GM18499 (cell line): ENCODE measurements around the gene FAM120B.
"Not testable (repeated sequence)": the region's sequence is repeated elsewhere in the genome, so short reads cannot be mapped to it uniquely, and the experiment has no call there.

Experiments
- ATAC-seq: cut with Tn5 transposase; IDR thresholded peaks from one replicate; pipeline ENCODE4 v1.9.1; 2021; ENCODE audit warnings: moderate number of reproducible peaks; ENCODE audit not compliant: insufficient read depth, unreplicated experiment

Gene FAM120B

DNA sequence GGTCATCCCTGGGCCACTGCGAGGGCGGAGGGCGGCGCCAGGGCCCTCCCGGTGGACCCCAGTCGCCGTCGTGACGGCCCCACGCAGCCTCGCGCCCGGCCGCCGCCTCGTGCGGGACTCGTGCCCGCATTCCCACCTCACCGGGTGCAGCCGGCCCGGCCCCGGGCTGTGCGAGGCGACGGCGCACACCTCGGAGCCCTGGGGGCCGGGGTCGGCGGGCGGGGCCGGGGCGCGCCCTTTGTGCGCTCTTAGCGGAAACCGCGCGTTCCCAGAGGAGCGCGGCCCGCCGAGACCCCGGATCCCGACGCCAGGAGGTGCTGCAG lies 10.2 kb upstream of the FAM120B start:
- ATAC-seq, result no peak

DNA sequence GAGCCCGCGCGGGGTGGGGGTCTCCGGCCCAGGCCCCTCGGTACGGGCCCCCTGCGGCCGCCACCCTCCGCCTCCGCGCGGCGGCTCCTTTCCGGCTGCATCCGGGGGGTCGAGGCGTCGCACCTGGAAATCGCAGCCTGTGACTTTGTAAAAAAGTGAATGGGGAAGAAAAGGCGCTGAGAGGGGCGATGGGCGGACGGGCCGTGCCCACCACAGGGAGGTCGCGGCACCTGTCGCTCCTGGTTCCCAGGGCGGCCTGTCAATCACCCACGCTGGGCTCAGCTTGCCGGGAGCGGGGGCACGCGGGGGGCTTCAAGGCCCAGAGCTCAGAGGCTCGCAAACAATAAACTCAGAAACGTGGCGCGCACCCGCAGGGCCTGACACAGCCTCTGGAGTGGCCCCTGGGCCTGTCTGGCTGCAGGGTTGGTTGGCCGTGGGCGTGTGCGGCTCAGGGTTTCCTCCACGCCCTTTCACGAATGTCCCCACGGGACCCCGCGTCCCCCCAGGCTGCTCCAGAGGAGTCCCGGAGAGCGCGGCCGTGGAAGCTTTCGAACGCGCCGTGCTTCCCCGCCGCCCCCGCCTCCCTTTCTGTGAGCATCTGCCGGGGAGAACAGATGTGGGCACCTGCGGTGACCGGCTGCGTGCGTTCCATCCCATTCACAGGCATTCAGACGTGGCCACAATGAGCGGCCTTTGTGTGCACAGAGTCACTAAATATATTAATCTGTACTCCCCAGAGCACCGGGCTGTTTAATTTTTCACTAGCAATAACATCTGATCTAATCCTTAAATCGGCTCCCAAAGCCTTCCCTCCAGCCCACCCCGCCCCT lies 9.6 kb upstream of the FAM120B start:
- no peak for ATAC-seq

- ATAC-seq, result no peak
These were observed 8.8 kb upstream of the FAM120B start for GRCh38 chr6:170297576-170298330.

DNA sequence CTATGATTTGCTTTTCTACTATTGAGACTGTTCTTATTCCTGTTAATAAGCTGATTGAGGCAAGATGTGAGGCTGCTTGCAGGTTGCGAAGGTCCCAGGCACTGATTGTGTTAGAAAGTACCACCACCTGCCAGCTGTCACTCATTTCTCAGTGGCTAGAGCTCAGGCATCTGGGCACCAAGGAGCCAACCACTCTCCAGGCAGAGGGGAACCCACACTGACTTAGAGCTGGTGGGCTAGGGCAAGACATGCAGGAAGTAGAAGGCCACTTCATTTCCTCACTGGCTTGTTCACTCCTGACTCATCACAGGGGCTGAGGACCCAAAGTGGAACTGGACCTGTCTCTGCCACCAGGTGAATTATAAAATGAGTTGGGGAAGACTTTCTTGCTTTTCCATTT lies 7.9 kb upstream of the FAM120B start:
- no peak for ATAC-seq

DNA sequence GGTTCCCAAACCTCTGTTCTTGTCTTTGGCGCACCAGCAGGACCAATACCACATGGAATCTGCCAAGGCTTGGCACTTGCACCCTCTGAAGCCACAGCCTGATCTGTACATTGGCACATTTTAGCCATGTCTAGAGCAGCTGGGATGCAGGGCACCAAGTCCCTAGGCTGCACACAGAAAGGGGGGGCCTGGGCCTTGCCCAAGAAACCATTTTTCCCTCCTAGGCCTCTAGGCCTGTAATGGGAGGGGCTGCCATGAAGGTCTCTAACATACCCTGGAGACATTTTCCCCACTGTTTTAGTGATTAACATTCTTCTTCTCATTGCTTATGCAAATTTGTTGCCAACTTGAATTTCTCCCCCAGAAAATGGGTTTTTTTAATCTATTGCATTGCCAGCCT lies 5.4 kb upstream of the FAM120B start:
- no peak for ATAC-seq

DNA sequence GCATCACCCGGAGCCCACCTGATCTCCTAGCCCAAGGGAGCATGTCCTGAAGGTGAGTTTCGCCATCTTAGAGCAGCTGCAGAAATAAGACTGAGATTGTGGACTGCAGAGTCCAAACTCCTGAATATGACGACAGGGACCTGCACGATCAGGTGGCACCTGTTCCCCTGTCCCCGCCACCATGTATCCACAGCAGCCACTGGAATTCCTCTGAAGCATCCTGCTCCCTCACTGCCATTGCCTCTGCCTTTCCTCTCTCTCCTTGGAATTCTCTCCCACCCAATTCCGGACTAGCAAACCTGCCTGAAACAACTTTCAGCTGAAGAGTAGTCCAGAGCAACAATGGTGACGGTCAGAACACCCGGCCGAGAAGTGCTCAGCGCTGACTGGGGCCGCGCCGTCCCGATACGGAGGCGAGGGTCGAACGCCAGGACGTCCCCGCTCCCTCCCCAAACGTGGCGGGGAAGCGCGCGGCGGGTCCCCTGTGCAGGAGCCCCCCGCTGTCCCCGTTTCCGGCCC lies 694 bp upstream of the FAM120B start:
- no peak for ATAC-seq

DNA sequence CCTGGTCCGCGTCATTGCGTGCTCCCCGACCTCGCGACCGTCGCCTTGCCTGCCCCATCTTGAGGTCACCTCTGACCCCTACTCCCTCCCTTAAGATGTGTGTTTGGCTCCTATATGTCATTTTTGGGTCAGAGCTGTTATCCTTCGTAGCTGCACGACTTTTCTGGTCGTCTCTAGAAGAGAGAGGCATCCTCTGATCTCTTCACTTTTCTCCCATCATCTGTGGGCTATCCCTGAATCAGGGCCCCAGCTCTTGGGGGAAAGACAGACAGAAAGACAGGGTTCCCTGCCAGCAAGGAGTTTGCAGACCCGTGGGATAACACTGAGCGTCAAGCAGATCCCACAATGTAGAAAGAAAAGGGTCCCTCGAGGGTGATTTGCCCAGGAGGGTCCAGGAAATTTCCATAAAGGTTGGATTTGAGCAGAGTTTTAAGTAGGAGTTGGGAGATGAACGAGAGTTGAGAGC lies 555 bp downstream of the FAM120B start:
- no peak for ATAC-seq

DNA sequence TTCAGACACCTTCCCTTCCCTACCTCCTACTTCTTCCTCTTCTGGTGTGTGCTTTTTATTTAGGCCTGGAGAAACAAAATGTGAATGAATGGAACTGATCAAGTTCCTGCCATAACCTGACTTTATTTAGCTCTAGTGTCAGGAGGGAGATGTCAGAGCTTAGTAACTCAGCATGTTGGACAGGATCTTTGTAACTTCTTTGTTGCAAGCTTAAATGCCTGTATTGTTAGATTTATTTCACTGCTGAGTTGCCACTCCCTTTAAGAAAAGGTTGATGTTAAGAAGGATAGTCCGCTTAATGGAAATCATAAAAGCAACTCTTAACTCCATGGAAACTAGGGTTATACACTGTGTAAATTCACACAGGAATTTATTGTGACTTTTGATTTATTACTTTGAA lies 2.2 kb downstream of the FAM120B start:
- ATAC-seq, result no peak

- ATAC-seq, result no peak
These were observed 5.1 kb downstream of the FAM120B start for GRCh38 chr6:170311696-170312095.

GRCh38 chr6:170312876-170313275 lies 6.3 kb downstream of the FAM120B start:
- ATAC-seq, result no peak

GRCh38 chr6:170313716-170314295 lies 7.2 kb downstream of the FAM120B start:
- no peak for ATAC-seq

GRCh38 chr6:170314983-170315382 lies 8.4 kb downstream of the FAM120B start:
- no peak for ATAC-seq

DNA sequence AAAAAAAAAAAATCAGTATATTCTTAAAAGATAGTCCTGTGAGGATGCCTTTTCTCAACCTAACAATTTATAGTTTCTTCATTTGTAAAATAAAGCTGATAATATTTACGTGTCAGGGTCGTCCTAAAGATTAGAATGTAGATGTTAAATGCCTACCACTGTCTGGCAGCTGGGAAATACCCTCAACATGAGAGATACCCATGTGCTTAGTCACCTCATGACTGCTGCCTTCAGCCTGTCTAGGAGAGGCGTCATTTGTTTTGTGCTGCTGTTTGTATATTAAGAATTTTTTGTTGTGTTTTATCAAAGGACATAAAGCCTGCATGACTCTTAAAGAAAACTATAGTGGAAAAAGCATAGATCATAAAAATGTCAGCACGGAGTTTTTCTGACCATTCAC lies 9.5 kb downstream of the FAM120B start:
- no peak for ATAC-seq

DNA sequence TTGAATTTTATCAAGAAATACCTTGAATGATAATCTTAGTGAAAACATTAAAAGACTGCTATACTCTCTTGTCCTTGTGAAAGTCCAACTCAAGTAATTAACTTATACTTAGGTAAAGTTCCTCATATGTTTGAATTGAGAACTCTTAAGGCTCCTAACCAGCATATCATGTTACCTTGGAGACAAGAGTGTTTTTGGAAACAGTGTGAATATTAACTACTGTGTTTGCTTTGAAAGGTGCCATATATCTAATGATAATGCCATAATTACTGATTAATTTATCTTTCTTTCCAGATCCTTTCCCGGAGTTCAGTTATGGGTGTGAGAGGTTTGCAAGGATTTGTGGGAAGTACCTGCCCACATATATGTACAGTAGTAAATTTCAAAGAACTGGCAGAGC lies 10.5 kb downstream of the FAM120B start:
- ATAC-seq, result no peak

DNA sequence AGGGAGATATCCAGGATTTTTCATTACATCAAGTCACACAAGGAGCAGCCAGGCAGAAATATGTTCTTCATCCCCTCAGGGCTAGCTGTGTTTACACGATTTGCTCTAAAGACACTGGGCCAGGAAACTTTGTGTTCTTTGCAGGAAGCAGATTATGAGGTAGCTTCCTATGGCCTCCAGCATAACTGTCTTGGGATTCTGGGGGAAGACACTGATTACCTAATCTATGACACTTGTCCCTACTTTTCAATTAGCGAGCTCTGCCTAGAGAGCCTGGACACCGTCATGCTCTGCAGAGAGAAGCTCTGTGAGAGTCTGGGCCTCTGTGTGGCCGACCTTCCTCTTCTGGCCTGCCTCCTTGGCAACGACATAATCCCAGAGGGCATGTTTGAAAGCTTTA lies 11.2 kb downstream of the FAM120B start:
- no peak for ATAC-seq

- ATAC-seq, result no peak
These were observed 22.8 kb downstream of the FAM120B start for GRCh38 chr6:170329321-170329720.

GRCh38 chr6:170335199-170335598 lies 28.6 kb downstream of the FAM120B start:
- ATAC-seq, result not testable (repeated sequence)

DNA sequence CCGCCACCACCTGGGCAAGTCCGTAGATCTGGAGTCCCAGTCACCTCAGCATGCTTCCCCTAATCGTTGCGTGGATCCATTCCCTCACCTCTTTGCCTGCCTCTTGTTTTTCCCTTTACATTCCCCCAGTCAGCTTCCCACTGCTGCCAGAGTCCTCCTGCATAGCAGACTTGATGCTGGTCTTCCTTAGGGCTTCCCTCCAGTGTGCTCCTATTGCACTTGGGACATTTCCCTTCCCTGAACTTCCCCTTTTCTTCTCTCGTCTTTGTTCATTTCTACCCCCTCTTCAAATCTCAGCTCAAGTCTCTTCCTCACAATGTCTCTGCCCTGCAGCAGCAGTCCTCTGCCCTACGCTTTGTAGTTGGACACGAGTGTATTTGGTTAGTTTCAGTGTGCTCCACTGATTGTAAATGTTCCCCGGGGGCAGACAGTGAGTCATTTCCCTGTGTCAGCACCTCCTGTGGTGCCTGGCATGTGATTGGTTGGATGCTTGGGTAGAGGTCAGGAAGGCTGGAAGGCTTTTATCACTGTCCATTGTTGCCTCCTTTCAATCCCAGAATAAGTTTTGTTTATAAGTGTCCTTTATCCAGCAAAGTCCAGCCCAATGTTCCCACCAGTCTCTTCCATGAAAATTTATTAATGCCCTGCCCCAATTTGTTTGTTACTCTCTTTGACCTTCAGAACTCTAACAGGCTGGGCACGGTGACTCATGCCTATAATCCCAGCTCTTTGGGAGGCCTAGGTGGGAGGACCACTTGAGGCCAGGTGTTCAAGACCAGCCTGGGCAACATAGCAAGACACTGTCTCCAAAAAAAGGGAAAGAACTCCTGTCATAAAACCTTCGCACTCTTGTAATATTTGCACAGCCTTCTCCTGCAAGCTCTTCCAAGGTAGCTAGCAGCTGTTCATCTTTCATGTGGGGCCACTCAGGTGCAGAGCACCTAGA lies 38.3 kb downstream of the FAM120B start:
- ATAC-seq, result no peak

GRCh38 chr6:170345662-170346061 lies 39.1 kb downstream of the FAM120B start:
- ATAC-seq, result no peak

DNA sequence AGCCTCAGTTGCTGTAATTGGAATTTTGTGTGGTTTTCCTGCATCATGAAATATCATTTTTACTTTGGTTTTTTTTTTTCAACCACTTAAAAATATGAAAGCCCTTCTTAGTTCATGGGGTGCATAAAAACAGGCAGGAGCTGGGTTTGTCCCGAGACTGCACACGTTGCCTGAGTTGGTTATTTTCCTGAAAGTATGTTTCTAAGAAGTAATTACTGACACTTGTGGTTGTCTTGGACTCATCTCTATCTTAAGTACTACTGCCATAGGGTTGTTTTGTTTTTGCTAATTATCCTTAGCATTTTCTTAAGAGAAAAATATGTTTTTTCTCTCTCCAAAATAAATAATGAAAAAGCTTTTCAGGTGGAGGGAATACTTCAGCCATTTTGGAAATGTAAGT lies 40.1 kb downstream of the FAM120B start:
- ATAC-seq, result no peak
